Activated CD8-positive, alpha-beta T cell treated with anti-CD3 and anti-CD28 coated beads, Interleukin-2, amount 10 ng/mL, durations not matched to agents 7 days and 5 days (primary cell): ENCODE results near the gene RAB36. TPM values are rescaled to one million over a fixed set of nuclear protein-coding genes. Genes with fewer than 3 reads are reported as not detected.

Experiments used
- ATAC-seq: fragments of 150-1000 bp; cut with Tn5 transposase; one replicate; pipeline ENCODE4 v1.10.0; 2021; ENCODE audit warnings: moderate library complexity
- CTCF ChIA-PET: fragments of 350-600 bp; sonication (Branson Sonifier 250); formaldehyde crosslinking; loops from one replicate; lab custom pipeline; 2021; ENCODE audit warnings: antibody characterized with exemption; lab: Charles Lee
- POLR2A ChIA-PET: fragments of 350-600 bp; sonication (Branson Sonifier 250); formaldehyde crosslinking; loops from one replicate; lab custom pipeline; 2021; ENCODE audit warnings: antibody characterized with exemption; lab: Charles Lee
- DNase-seq: peaks from one replicate; pipeline ENCODE4 v3.0.0-alpha.2; 2020
- H3K27ac Mint-ChIP-seq: one replicate; pipeline ENCODE4 v1.8.0; 2021; ENCODE audit warnings: mild to moderate bottlenecking, mixed read lengths
- H3K27me3 Mint-ChIP-seq: one replicate; pipeline ENCODE4 v1.8.0; 2021; ENCODE audit warnings: low read depth, mixed read lengths
- H3K36me3 Mint-ChIP-seq: one replicate; pipeline ENCODE4 v1.8.0; 2021; ENCODE audit warnings: low read depth, mixed read lengths
- H3K4me1 Mint-ChIP-seq: one replicate; pipeline ENCODE4 v1.8.0; 2021; ENCODE audit warnings: low read depth, mixed read lengths
- H3K4me3 Mint-ChIP-seq: one replicate; pipeline ENCODE4 v1.8.0; 2021; ENCODE audit warnings: mild to moderate bottlenecking, mixed read lengths
- H3K9me3 Mint-ChIP-seq: one replicate; pipeline ENCODE4 v1.8.0; 2022; ENCODE audit warnings: mixed read lengths; ENCODE audit not compliant: insufficient read depth
- total RNA-seq, 2 experiments: library from RNA; stranded (reverse); gene quantifications; one replicate each; pipeline ENCODE4 v1.2.3, GENCODE V29; 2021

Gene RAB36
- total RNA-seq, 2 experiments from 2014 or later = 0.79 to 1.0 TPM

GRCh38 chr22:23155831-23156230 is 10.6 kb downstream of the RAB36 start:
- Mint-ChIP-seq H3K36me3 (no peaks in the 10 kb centered on the region), H3K27me3 (no peaks in the 10 kb centered on the region), H3K4me1 (peaks cover 22% of the 10 kb centered on the region), H3K27ac (no peak overlapping the region), H3K9me3 (no peaks in the 10 kb centered on the region), H3K4me3 (no peak overlapping the region)
- POLR2A ChIA-PET = interaction anchor here (0.6 kb wide), 1 partner anchor 36 kb away, joined by 3 read pairs; no protein-coding TSS in a partner anchor
- ATAC-seq = no peak
- CTCF ChIA-PET = interaction anchor here (0.6 to 1.3 kb wide), 6 partner anchors 10 to 230 kb away, joined by 3 to 4 read pairs (median 3); partner anchors contain the start of gene RSPH14
- no peak for DNase-seq

DNA sequence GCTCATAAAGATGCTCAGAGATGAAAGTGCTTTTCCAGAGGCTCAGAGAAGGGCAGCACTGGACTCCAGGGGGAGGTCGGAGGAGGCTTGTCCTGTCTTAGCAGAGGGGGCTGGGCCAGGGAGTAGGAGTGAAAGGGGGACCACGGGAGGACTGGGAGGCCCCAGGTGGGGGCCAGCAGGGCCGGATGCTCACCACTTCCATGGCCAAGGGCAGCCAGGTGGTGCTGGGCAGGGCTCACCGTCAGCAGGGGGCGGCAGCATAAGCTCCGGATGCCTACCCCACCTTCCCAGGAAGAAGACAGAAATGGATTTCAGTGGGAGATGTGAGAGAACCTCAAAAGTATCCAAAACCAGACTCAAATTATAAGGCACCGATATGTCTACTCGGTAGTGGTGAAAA is 11.0 kb downstream of the RAB36 start:
- no peaks in the 10 kb centered on the region for H3K27me3 Mint-ChIP-seq
- POLR2A ChIA-PET = interaction anchor here (0.6 kb wide), 1 partner anchor 37 kb away, joined by 3 read pairs; no protein-coding TSS in a partner anchor

DNA sequence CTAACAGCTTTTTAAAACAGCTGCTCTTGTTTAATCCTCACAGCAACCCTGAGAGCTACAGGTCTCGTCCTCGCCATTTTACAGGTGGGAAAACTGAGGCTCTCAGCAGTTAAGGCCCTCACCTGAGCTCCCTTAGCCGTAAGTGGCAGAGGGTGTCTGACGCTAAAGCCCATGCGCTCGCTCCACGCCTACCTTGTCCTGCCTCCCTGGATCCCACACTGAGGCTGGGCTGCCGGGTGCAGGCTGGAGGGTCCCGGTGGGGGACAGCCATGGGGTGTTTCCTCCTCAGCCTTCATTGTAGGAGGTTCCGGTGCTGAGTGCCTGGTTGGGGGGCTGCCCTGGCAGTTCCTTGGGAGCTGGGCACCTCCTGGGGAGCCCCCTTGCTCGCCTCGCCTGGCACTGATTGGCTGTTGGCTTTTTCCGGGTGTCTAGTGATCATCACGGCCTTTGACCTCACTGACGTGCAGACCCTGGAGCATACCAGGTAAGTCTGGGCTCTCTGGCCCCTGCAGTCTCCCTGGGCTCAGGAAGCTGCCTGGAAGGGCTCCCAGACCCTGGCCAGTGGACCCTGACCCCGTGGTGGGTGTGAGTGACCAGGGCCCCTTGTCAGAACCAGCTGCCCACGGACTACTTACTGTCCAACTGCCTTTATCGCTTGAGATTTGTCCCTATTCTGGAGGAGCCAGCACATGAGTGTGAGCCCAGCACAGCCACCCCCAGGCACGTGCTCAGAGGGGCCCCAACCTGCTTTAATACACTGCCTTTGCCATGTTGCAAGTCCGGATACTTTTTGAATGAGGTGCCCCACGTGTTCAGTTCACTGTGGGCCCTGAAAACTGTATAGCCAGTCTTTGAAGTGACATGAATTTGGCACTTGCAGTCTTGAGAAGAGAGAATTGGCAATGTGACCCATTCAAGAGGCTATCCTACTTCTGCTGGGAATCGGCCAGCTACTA is 12.6 kb downstream of the RAB36 start:
- POLR2A ChIA-PET = no interaction called here
- CTCF ChIA-PET = interaction anchor here (0.7 to 1.4 kb wide), 4 partner anchors 9 to 735 kb away, joined by 3 to 4 read pairs (median 4); no protein-coding TSS in a partner anchor
- Mint-ChIP-seq H3K4me3 (no peak overlapping the region), H3K27me3 (no peaks in the 10 kb centered on the region), H3K27ac (no peak overlapping the region), H3K36me3 (no peaks in the 10 kb centered on the region), H3K9me3 (no peaks in the 10 kb centered on the region), H3K4me1 (peaks cover 14% of the 10 kb centered on the region)
- no peak for ATAC-seq
- no peak for DNase-seq

More for the DNA sequence above, 11.0 kb downstream of the RAB36 start:
- no peak for ATAC-seq
- H3K9me3 Mint-ChIP-seq = no peaks in the 10 kb centered on the region
- no peak overlapping the region for H3K27ac Mint-ChIP-seq
- H3K36me3 Mint-ChIP-seq = no peaks in the 10 kb centered on the region
- CTCF ChIA-PET = interaction anchor here (1.0 to 1.3 kb wide), 5 partner anchors 10 to 229 kb away, joined by 3 to 4 read pairs (median 3); partner anchors contain the start of gene RSPH14
- no peak overlapping the region for H3K4me3 Mint-ChIP-seq
- no peak for DNase-seq
- H3K4me1 Mint-ChIP-seq = peaks cover 22% of the 10 kb centered on the region

- no peak for ATAC-seq
- Mint-ChIP-seq H3K4me3 (no peak overlapping the region), H3K36me3 (no peaks in the 10 kb centered on the region), H3K27me3 (no peaks in the 10 kb centered on the region), H3K9me3 (no peaks in the 10 kb centered on the region), H3K27ac (no peak overlapping the region), H3K4me1 (peaks cover 5% of the 10 kb centered on the region)
- ChIA-PET CTCF (no interaction called here), POLR2A (no interaction called here)
- no peak for DNase-seq
These were observed 13.4 kb downstream of the RAB36 start for GRCh38 chr22:23158516-23159290.

GRCh38 chr22:23159291-23159630 is 14.0 kb downstream of the RAB36 start:
- DNase-seq (no peak), ATAC-seq (no peak)
- no peaks in the 10 kb centered on the region for H3K36me3 Mint-ChIP-seq
- no peaks in the 10 kb centered on the region for H3K9me3 Mint-ChIP-seq
- H3K4me3 Mint-ChIP-seq = no peak overlapping the region
- ChIA-PET CTCF (no interaction called here), POLR2A (interaction anchor here (0.6 kb wide), 1 partner anchor 14 kb away, joined by 3 read pairs; the partner anchor contains the start of gene RAB36)
- H3K4me1 Mint-ChIP-seq = no peaks in the 10 kb centered on the region
- H3K27me3 Mint-ChIP-seq = no peaks in the 10 kb centered on the region
- H3K27ac Mint-ChIP-seq = no peak overlapping the region

GRCh38 chr22:23161029-23161428 is 15.8 kb downstream of the RAB36 start:
- no peaks in the 10 kb centered on the region for H3K4me1 Mint-ChIP-seq
- H3K9me3 Mint-ChIP-seq = no peaks in the 10 kb centered on the region
- DNase-seq (no peak), ATAC-seq (no peak)
- H3K4me3 Mint-ChIP-seq = no peak overlapping the region
- POLR2A ChIA-PET = no interaction called here
- CTCF ChIA-PET = no interaction called here
- H3K27ac Mint-ChIP-seq = no peak overlapping the region
- H3K27me3 Mint-ChIP-seq = no peaks in the 10 kb centered on the region
- H3K36me3 Mint-ChIP-seq = no peaks in the 10 kb centered on the region

GRCh38 chr22:23161574-23161973 is 16.3 kb downstream of the RAB36 start:
- DNase-seq (no peak), ATAC-seq (no peak)
- Mint-ChIP-seq H3K27ac (no peak overlapping the region), H3K27me3 (no peaks in the 10 kb centered on the region), H3K9me3 (no peaks in the 10 kb centered on the region), H3K4me1 (no peaks in the 10 kb centered on the region), H3K36me3 (no peaks in the 10 kb centered on the region), H3K4me3 (no peak overlapping the region)
- ChIA-PET POLR2A (no interaction called here), CTCF (no interaction called here)

- Mint-ChIP-seq H3K36me3 (no peaks in the 10 kb centered on the region), H3K27ac (no peak overlapping the region), H3K9me3 (no peaks in the 10 kb centered on the region), H3K27me3 (peaks cover 3% of the 10 kb centered on the region), H3K4me1 (no peaks in the 10 kb centered on the region), H3K4me3 (no peak overlapping the region)
- CTCF ChIA-PET = interaction anchor here (0.9 to 1.3 kb wide), 5 partner anchors 10 to 391 kb away, joined by 4 to 5 read pairs (median 4); partner anchors contain the start of gene RAB36
- POLR2A ChIA-PET = interaction anchor here (1.2 to 1.4 kb wide), 2 partner anchors 17 to 24 kb away, joined by 3 to 4 read pairs; partner anchors contain the start of gene BCR
- DNase-seq (no peak), ATAC-seq (no peak)
These were observed 18.4 kb downstream of the RAB36 start for GRCh38 chr22:23163665-23164064.

GRCh38 chr22:23164091-23164490 is 18.8 kb downstream of the RAB36 start:
- ChIA-PET CTCF (interaction anchor here (0.9 to 1.3 kb wide), 5 partner anchors 10 to 391 kb away, joined by 4 to 5 read pairs (median 4); partner anchors contain the start of gene RAB36), POLR2A (interaction anchor here (1.2 to 1.4 kb wide), 2 partner anchors 17 to 25 kb away, joined by 3 to 4 read pairs; partner anchors contain the start of gene BCR)
- Mint-ChIP-seq H3K4me3 (no peak overlapping the region), H3K27me3 (peaks cover 3% of the 10 kb centered on the region), H3K9me3 (no peaks in the 10 kb centered on the region), H3K27ac (no peak overlapping the region), H3K36me3 (no peaks in the 10 kb centered on the region), H3K4me1 (no peaks in the 10 kb centered on the region)
- DNase-seq (no peak), ATAC-seq (no peak)

- ChIA-PET POLR2A (interaction anchor here (0.5 kb wide), 1 partner anchor 13 kb away, joined by 4 read pairs; no protein-coding TSS in a partner anchor), CTCF (interaction anchor here (0.6 kb wide), 1 partner anchor 9 kb away, joined by 3 read pairs; no protein-coding TSS in a partner anchor)
- no peak for DNase-seq
These were observed 21.0 kb downstream of the RAB36 start for GRCh38 chr22:23166042-23166831.

More at GRCh38 chr22:23166042-23166831, 21.0 kb downstream of the RAB36 start:
- no peak overlapping the region for H3K4me3 Mint-ChIP-seq
- no peaks in the 10 kb centered on the region for H3K9me3 Mint-ChIP-seq
- H3K27me3 Mint-ChIP-seq = peaks cover 3% of the 10 kb centered on the region
- no peaks in the 10 kb centered on the region for H3K36me3 Mint-ChIP-seq
- ATAC-seq = no peak
- H3K27ac Mint-ChIP-seq = no peak overlapping the region
- no peaks in the 10 kb centered on the region for H3K4me1 Mint-ChIP-seq
